Spleen (tissue), 11 donors: ENCODE measurements around the gene GGTLC2. TPM values are rescaled to one million over a fixed set of nuclear protein-coding genes. Genes with fewer than 3 reads are reported as not detected.

Experiments
- DNase-seq: peaks from one replicate; pipeline ENCODE4 v3.0.0-alpha.2; 2020
- H3K27ac ChIP-seq, 8 donors: fragments of 200-600 bp; sonication (generic) in 7 of 8; 1 replicate in 4 of 8; 2 replicates in 4 of 8; pipeline versions ENCODE4 v1.5.0 to v1.8.0; 2016 to 2021; ENCODE audit warnings: inconsistent platforms in 4 of 8, mild to moderate bottlenecking in 4 of 8, moderate library complexity in 1 of 8
- H3K27me3 ChIP-seq, 7 donors: fragments of 200-600 bp; sonication (generic) in 6 of 7; replicated peaks in 1 of 7; 1 replicate in 4 of 7; 2 replicates in 3 of 7; pipeline versions ENCODE4 v1.5.0 to v1.8.0; 2016 to 2021; ENCODE audit warnings: inconsistent platforms in 3 of 7, mild to moderate bottlenecking in 1 of 7
- H3K36me3 ChIP-seq, 6 donors: fragments of 200-600 bp; sonication (generic) in 5 of 6; 1 replicate in 4 of 6; 2 replicates in 2 of 6; pipeline versions ENCODE4 v1.5.0 to v1.8.0; 2016 to 2021; ENCODE audit warnings: inconsistent platforms in 2 of 6
- H3K4me1 ChIP-seq, 6 donors: fragments of 200-600 bp; sonication (generic) in 5 of 6; 1 replicate in 3 of 6; 2 replicates in 3 of 6; pipeline versions ENCODE4 v1.5.0 to v1.8.0; 2016 to 2021; ENCODE audit warnings: inconsistent platforms in 3 of 6
- H3K4me3 ChIP-seq, 8 donors: fragments of 200-600 bp; sonication (generic) in 7 of 8; 1 replicate in 4 of 8; 2 replicates in 4 of 8; pipeline versions ENCODE4 v1.5.0 to v1.8.0; 2016 to 2021; ENCODE audit warnings: inconsistent platforms in 4 of 8, mild to moderate bottlenecking in 4 of 8, moderate library complexity in 2 of 8
- H3K9me3 ChIP-seq, 8 donors: fragments of 200-600 bp; sonication (generic) in 7 of 8; 1 replicate in 4 of 8; 2 replicates in 4 of 8; pipeline versions ENCODE4 v1.5.0 to v1.8.0; 2016 to 2021; ENCODE audit warnings: inconsistent platforms in 4 of 8
- CTCF ChIP-seq, 11 experiments: fragments of 200-600 bp in 7 of 11; fragments of 450-650 bp in 4 of 11; sonication (generic) in 4 of 11; IDR thresholded peaks in 8 of 11; conservative IDR thresholded peaks in 3 of 11; 1 replicate in 7 of 11; 2 replicates in 4 of 11; pipeline versions ENCODE4 v1.4.0 to v1.8.0; 2016 to 2021; ENCODE audit warnings: antibody characterized with exemption in 11 of 11, inconsistent platforms in 4 of 11, mild to moderate bottlenecking in 1 of 11
- POLR2A ChIP-seq, 3 donors: fragments of 450-650 bp; IDR thresholded peaks; one replicate each; pipeline ENCODE4 v1.5.1; 2017; ENCODE audit warnings: antibody characterized with exemption in 3 of 3, mild to moderate bottlenecking in 1 of 3
- POLR2AphosphoS5 ChIP-seq, 3 donors: sonication (generic); formaldehyde crosslinking; IDR thresholded peaks; one replicate each; pipeline ENCODE4 v1.5.1; 2017; ENCODE audit warnings: antibody characterized with exemption in 3 of 3
- WGBS, 5 donors: extraction: QIAGEN DNeasy Blood & Tissue Kit in 3 of 5; methylation state at CpG; one replicate each; pipeline versions ENCODE4 v1.1.5 to v1.1.7; 2013 to 2018; 5-methylcytosine and 5-hydroxymethylcytosine counted together
- intact Hi-C: fragments of 100-400 bp; cut with DNase I; formaldehyde crosslinking; loops from one replicate; pipeline ENCODE4 v1.15.0; 2023; ENCODE audit warnings: low total_unique reads
- polyA plus RNA-seq, 3 donors: library from polyadenylated mRNA; stranded (reverse); fragments of 200-250 nt; gene quantifications; one replicate each; pipeline ENCODE4 v1.2.1, GENCODE V29; 2013
- total RNA-seq, 7 donors: library from RNA; depleted of rRNA in 3 of 7; stranded (reverse); fragments of >200 nt in 3 of 7; fragmentation: NEBNext Ultra II Directional in 4 of 7; extraction: Animal tissue kit (Norgen Biotek cat#: 25700) in 4 of 7; gene quantifications; one replicate each; pipeline versions ENCODE4 v1.1.0 to v1.2.1, GENCODE V29; 2016 to 2021
- donor health status: healthy with polysubstance abuse.
- donor health status: DM: no; HTN: no; CAD: no; lungs with moderate emphysema.
- donor health status: DM: no; HTN: no; CAD: no.
- donor health status: Bipolar disorder and iron deficiency.
- donor health status: healthy.
- donor health status: DM: no; HTN: no; CAD: no.
- donor health status: DM: yes; HTN: yes; CAD: no.

GGTLC2 gene
- total and polyA plus RNA-seq, 10 donors = not detected

- H3K9me3 ChIP-seq = no peaks in the 10 kb centered on the region
- WGBS, 5 donors = 72 to 98% (median 94%) methylated on average over 1 of the region's 1 CpG
- no peak overlapping the region for H3K4me3 ChIP-seq
- TF ChIP-seq CTCF (IDR thresholded peaks at IDR 0.05 in 8 of 11, conservative IDR thresholded peaks at IDR 0.05 in 3 of 11) (no peak), POLR2AphosphoS5 (IDR thresholded peaks at IDR 0.05) (no peak), POLR2A (IDR thresholded peaks at IDR 0.05) (no peak)
- H3K27ac ChIP-seq = no peak overlapping the region
- peaks cover 2 to 51% (median 27%) of the 10 kb centered on the region in 6 donors for H3K4me1 ChIP-seq
- no peak for DNase-seq
- H3K27me3 ChIP-seq = no peaks in the 10 kb centered on the region
- intact Hi-C loops = loop anchor here (10.0 kb wide), 1 partner anchor 87 kb away; no protein-coding TSS in a partner anchor
- H3K36me3 ChIP-seq = no peaks in the 10 kb centered on the region
These were observed 37.8 kb downstream of the GGTLC2 start for GRCh38 chr22:22682196-22682595.

DNA sequence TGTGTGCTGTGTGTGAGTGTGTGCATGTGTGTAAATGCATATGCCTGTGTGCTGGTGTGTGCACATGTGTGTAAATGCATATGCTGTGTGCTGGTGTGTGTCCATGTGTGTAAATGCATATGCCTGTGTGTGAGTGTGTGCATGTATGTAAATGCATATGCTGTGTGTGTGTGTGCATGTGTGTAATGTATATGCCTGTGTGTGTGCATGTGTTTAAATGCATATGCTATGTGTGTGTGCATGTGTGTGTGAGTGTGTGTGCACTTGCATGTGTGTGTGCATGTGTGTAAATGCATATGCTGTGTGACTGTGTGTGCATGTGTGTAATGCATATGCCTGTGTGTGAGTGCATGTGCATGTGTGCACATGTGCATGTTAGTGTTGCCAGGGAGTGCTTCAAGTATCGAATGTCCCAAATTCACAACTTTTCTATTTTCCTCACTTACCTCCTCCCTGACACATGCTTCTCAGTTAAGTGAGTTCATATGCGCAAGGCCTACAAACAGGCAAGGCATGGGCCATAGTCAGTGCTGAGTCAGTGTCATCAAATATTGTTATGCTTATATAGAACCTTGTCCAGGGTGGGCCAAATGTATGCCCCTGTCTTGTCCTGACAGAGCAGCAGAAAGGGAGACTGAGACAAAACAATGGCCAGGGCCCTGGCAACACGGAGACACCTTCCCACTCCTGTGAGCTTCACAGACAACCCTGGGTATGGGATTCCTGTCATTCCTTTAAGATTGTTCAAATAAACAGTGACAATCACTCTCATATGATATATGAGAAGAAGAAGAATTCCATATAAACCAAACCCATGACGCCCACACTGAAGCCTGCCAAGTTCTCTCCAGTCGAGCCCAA, 38.6 kb downstream of the GGTLC2 start:
- no peak overlapping the region for H3K4me3 ChIP-seq
- no peaks in the 10 kb centered on the region for H3K9me3 ChIP-seq
- H3K27me3 ChIP-seq = no peaks in the 10 kb centered on the region
- no peaks in the 10 kb centered on the region for H3K36me3 ChIP-seq
- WGBS, 5 donors = 86 to 93% (median 90%) methylated on average over 5 of the region's 5 CpGs
- TF ChIP-seq POLR2AphosphoS5 (IDR thresholded peaks at IDR 0.05) = no peak
- no peak for TF ChIP-seq POLR2A (IDR thresholded peaks at IDR 0.05)
- no peak for TF ChIP-seq CTCF (IDR thresholded peaks at IDR 0.05 in 8 of 11, conservative IDR thresholded peaks at IDR 0.05 in 3 of 11)
- H3K4me1 ChIP-seq = peaks cover 2 to 59% (median 32%) of the 10 kb centered on the region in 6 donors
- no peak for DNase-seq
- H3K27ac ChIP-seq = no peak overlapping the region
- intact Hi-C loops = loop anchor here (10.0 kb wide), 1 partner anchor 88 kb away; no protein-coding TSS in a partner anchor

DNA sequence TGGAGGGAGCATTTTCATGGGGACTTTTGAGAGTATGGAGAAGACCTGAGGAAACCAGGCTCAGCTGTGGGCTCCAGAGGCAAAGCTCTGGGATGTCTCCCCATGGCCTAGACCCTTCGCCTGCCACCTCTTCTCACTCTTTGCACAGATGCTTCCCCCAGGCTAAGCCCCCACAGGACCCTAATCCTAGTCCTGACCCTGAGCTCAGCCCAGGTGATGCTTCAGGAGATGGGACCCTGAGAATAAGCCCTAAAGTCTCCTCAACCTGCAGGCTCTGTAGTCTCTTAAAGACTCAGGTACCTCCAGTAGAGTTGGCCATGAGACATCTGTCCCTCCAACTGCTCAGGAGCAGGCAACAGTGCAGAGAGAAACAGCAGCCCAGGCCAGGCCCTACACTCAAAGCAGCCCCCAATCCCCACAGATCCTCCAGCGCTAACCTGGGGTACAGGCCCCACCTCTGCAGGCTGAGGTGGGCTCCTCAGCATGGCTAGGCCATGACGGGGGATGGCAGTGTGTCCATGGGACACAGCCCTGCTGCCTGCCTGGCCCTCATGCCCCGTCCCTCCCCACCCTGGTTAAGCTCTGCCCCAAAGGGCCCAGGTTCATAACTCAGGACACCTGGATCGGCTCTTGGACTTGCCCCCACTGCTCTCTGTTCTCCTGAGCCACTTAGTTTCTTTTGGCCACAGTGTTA, 39.4 kb downstream of the GGTLC2 start:
- no peaks in the 10 kb centered on the region for H3K27me3 ChIP-seq
- intact Hi-C loops = loop anchor here (10.0 kb wide), 1 partner anchor 89 kb away; no protein-coding TSS in a partner anchor
- no peaks in the 10 kb centered on the region for H3K9me3 ChIP-seq
- no peak overlapping the region for H3K4me3 ChIP-seq
- no peak for TF ChIP-seq CTCF (IDR thresholded peaks at IDR 0.05 in 8 of 11, conservative IDR thresholded peaks at IDR 0.05 in 3 of 11)
- no peak for TF ChIP-seq POLR2A (IDR thresholded peaks at IDR 0.05)
- TF ChIP-seq POLR2AphosphoS5 (IDR thresholded peaks at IDR 0.05) = no peak
- DNase-seq = peak; percentile 62
- 91 to 99% (median 92%) methylated on average over 5 of the region's 5 CpGs for WGBS, 5 donors
- H3K36me3 ChIP-seq = no peaks in the 10 kb centered on the region
- H3K27ac ChIP-seq = no peak overlapping the region
- H3K4me1 ChIP-seq = peaks cover 2 to 54% (median 32%) of the 10 kb centered on the region in 6 donors
